Pancreas (tissue), 10 donors: ENCODE data around the gene MAML3. TPM values are rescaled to one million over a fixed set of nuclear protein-coding genes. Genes with fewer than 3 reads are reported as not detected.

Experiments
- ATAC-seq, 4 donors: fragments of 200-7000 bp; cut with Tn5 transposase; one replicate each; pipeline versions ENCODE4 v1.8.0 to v1.9.1; 2020; ENCODE audit warnings: mild to moderate bottlenecking in 4 of 4, moderate library complexity in 4 of 4
- DNase-seq, 6 donors: peaks; one replicate each; pipeline ENCODE4 v3.0.0-alpha.2; 2020
- FAIRE-seq: peaks from 2 replicates; lab custom pipeline; 2012; peaks lifted over from hg19 to GRCh38; lab: Jason Lieb, UNC
- H3K27ac ChIP-seq, 4 donors: fragments of 200-600 bp; sonication (generic); 1 replicate in 3 of 4; 2 replicates in 1 of 4; pipeline versions ENCODE4 v1.5.0 to v1.8.0; 2020
- H3K27me3 ChIP-seq, 4 donors: fragments of 200-600 bp; one replicate each; pipeline ENCODE4 v1.8.0; 2021
- H3K36me3 ChIP-seq, 3 donors: fragments of 200-600 bp; sonication (generic) in 1 of 3; one replicate each; pipeline versions ENCODE4 v1.5.0 to v1.8.0; 2020 to 2021
- H3K4me1 ChIP-seq, 3 donors: fragments of 200-600 bp; one replicate each; pipeline ENCODE4 v1.8.0; 2021
- H3K4me3 ChIP-seq, 4 donors: fragments of 200-600 bp; sonication (generic) in 2 of 4; one replicate each; pipeline versions ENCODE4 v1.5.0 to v1.8.0; 2020 to 2021
- H3K9me3 ChIP-seq, 4 donors: fragments of 200-600 bp; one replicate each; pipeline ENCODE4 v1.8.0; 2021
- WGBS, 2 donors: extraction: QIAGEN DNeasy Blood & Tissue Kit; methylation state at CpG; one replicate each; pipeline ENCODE4 v1.1.7; 2013; 5-methylcytosine and 5-hydroxymethylcytosine counted together
- intact Hi-C, 3 donors: fragments of 100-400 bp; cut with DNase I; formaldehyde crosslinking; loops; one replicate each; pipeline versions ENCODE4 v1.11.1 to v1.14.2; 2022
- polyA plus RNA-seq, 2 donors: library from polyadenylated mRNA; stranded (reverse); fragments of 200-250 nt; gene quantifications; one replicate each; pipeline ENCODE4 v1.2.3, GENCODE V29; 2013
- total RNA-seq, 6 donors: library from RNA; stranded (reverse); fragmentation: NEBNext Ultra II Directional in 4 of 6; extraction: Animal tissue kit (Norgen Biotek cat#: 25700) in 4 of 6; gene quantifications; one replicate each; pipeline versions ENCODE4 v1.2.1 to v1.2.4, GENCODE V29; 2021 to 2023
- TF ChIP-seq, protein P1 (sequence below), 4 donors: fragments of 200-600 bp; sonication (generic) in 3 of 4; IDR thresholded peaks; one replicate each; pipeline versions ENCODE4 v1.5.0 to v1.8.0; 2021; ENCODE audit warnings: antibody characterized with exemption in 4 of 4
- donor health status: healthy with polysubstance abuse.
- donor health status: DM: no; HTN: no; CAD: no; lungs with moderate emphysema.
- donor health status: DM: no; HTN: no; CAD: no.
- donor health status: control.
- donor health status: control.
- donor health status: Bipolar disorder and iron deficiency.
- donor health status: DM: yes; HTN: yes; CAD: no.
- donor health status: DM: no; HTN: no; CAD: no.
- donor health status: DM: no; HTN: no; CAD: no.
- donor health status: DM: yes; HTN: yes; CAD: no.

The MAML3 gene
- total and polyA plus RNA-seq, 8 donors, result 3.8 to 8.9 (median 5.9) TPM

GRCh38 chr4:139839403-139840031, 314.5 kb downstream of the MAML3 start:
- Histone ChIP-seq H3K27me3 (no peaks in the 10 kb centered on the region), H3K36me3 (no peaks in the 10 kb centered on the region), H3K9me3 (no peaks in the 10 kb centered on the region), H3K27ac (no peak overlapping the region), H3K4me1 (peaks cover 6 to 21% (median 11%) of the 10 kb centered on the region in 3 donors), H3K4me3 (no peak overlapping the region)
- no peak for FAIRE-seq
- whole genome bisulfite sequencing, 2 donors, result 89 to 90% methylated on average over 6 of the region's 6 CpGs
- no peak for ATAC-seq
- intact Hi-C loops, result no loop called here
- TF ChIP-seq, protein P1, sequence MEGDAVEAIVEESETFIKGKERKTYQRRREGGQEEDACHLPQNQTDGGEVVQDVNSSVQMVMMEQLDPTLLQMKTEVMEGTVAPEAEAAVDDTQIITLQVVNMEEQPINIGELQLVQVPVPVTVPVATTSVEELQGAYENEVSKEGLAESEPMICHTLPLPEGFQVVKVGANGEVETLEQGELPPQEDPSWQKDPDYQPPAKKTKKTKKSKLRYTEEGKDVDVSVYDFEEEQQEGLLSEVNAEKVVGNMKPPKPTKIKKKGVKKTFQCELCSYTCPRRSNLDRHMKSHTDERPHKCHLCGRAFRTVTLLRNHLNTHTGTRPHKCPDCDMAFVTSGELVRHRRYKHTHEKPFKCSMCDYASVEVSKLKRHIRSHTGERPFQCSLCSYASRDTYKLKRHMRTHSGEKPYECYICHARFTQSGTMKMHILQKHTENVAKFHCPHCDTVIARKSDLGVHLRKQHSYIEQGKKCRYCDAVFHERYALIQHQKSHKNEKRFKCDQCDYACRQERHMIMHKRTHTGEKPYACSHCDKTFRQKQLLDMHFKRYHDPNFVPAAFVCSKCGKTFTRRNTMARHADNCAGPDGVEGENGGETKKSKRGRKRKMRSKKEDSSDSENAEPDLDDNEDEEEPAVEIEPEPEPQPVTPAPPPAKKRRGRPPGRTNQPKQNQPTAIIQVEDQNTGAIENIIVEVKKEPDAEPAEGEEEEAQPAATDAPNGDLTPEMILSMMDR (IDR thresholded peaks at IDR 0.05), result no peak
- no peak for DNase-seq

- FAIRE-seq (no peak), DNase-seq (no peak), ATAC-seq (no peak)
- H3K27ac ChIP-seq, result no peak overlapping the region
- intact Hi-C loops, result no loop called here
- H3K27me3 ChIP-seq, result no peaks in the 10 kb centered on the region
- H3K4me1 ChIP-seq, result peaks cover 6 to 21% (median 11%) of the 10 kb centered on the region in 3 donors
- no peaks in the 10 kb centered on the region for H3K9me3 ChIP-seq
- H3K36me3 ChIP-seq, result no peaks in the 10 kb centered on the region
- TF ChIP-seq, protein P1 (IDR thresholded peaks at IDR 0.05), result no peak
- WGBS, 2 donors, result 94 to 98% methylated on average over 3 of the region's 3 CpGs
- no peak overlapping the region for H3K4me3 ChIP-seq
Observed at GRCh38 chr4:139838811-139839210, 315.2 kb downstream of the MAML3 start.

DNA sequence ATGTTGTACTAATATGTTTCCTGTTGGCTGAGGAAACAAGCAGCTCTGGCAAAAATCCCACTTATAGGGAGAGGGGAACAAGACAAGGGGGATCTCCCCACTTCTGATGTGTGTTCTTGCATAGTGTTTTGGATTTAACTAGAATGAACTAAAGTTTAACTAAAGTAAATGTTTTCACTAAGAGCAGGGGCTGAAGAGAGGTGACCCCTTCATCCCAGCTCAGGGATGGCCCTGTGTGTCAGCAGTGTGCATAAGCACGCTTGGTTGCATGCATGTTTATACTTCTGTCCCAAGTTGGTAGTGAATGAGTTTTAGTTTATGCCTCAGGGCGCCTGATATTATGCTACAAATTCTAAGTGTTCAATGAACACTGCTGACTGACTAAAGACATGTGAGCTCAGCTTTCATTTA, 319.0 kb downstream of the MAML3 start:
- TF ChIP-seq, protein P1 (IDR thresholded peaks at IDR 0.05), result no peak
- Histone ChIP-seq H3K9me3 (no peaks in the 10 kb centered on the region), H3K27ac (no peak overlapping the region), H3K36me3 (no peaks in the 10 kb centered on the region), H3K27me3 (no peaks in the 10 kb centered on the region), H3K4me1 (peaks cover 0 to 5% (median 0%) of the 10 kb centered on the region in 3 donors), H3K4me3 (no peak overlapping the region)
- no peak for FAIRE-seq
- intact Hi-C loops, result no loop called here
- DNase-seq, result no peak
- 85 to 95% methylated on average over 2 of the region's 2 CpGs for WGBS, 2 donors
- ATAC-seq, result no peak

DNA sequence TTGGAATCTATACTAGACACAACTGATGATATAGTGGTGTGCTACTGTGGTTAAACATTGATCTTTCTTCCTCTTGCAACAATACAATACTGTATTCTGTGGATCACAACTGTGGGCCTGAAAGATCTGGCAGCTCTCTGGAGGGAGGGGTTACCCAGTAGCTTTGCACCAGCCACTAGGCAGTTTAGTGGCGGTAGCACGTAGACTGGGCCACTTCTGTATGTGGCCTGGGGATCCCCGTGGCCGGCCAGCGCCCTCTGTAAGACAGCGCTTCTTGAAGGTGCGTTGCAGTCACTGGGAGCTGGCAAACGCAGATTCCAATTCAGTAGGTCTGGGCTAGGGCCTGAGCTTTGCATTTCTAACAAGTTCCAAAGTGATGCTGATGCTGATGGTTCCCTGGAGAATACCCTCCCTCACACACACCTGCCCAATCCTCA, 319.7 kb downstream of the MAML3 start:
- intact Hi-C loops, result no loop called here
- H3K4me1 ChIP-seq, result peaks cover 0 to 5% (median 0%) of the 10 kb centered on the region in 3 donors
- no peaks in the 10 kb centered on the region for H3K36me3 ChIP-seq
- DNase-seq (no peak), FAIRE-seq (no peak), ATAC-seq (peak in 2 of 4 donors; percentile 22 to 52)
- H3K27ac ChIP-seq, result peak overlapping the region in 1 of 4 donors; percentile 46
- WGBS, 2 donors, result 80 to 83% methylated on average over 8 of the region's 8 CpGs
- H3K4me3 ChIP-seq, result no peak overlapping the region
- TF ChIP-seq, protein P1 (IDR thresholded peaks at IDR 0.05), result no peak
- no peaks in the 10 kb centered on the region for H3K9me3 ChIP-seq
- no peaks in the 10 kb centered on the region for H3K27me3 ChIP-seq
